Colonic mucosa (tissue), 4 donors: ENCODE data around the gene MTMR2. TPM values are rescaled to one million over a fixed set of nuclear protein-coding genes. Genes with fewer than 3 reads are reported as not detected.
"Not testable (repeated sequence)": the region's sequence is repeated elsewhere in the genome, so short reads cannot be mapped to it uniquely, and the experiment has no call there.

Experiments
- DNase-seq: peaks from one replicate; pipeline ENCODE4 v3.0.0-alpha.2; 2020
- H3K27ac ChIP-seq: fragments of 200-600 bp; one replicate; pipeline ENCODE4 v1.8.0; 2021
- H3K27me3 ChIP-seq: fragments of 200-600 bp; one replicate; pipeline ENCODE4 v1.8.0; 2021
- H3K36me3 ChIP-seq: fragments of 200-600 bp; one replicate; pipeline ENCODE4 v1.8.0; 2021
- H3K4me1 ChIP-seq: fragments of 200-600 bp; one replicate; pipeline ENCODE4 v1.8.0; 2021; ENCODE audit warnings: mild to moderate bottlenecking
- H3K4me3 ChIP-seq: fragments of 200-600 bp; one replicate; pipeline ENCODE4 v1.8.0; 2021
- H3K9ac ChIP-seq, 2 donors: one replicate each; pipeline ENCODE4 v1.7.0; 2013; ENCODE audit warnings: control low read depth in 2 of 2, low read depth in 2 of 2, low read length in 2 of 2
- H3K9me3 ChIP-seq: fragments of 200-600 bp; one replicate; pipeline ENCODE4 v1.8.0; 2021
- CTCF ChIP-seq: fragments of 200-600 bp; IDR thresholded peaks from one replicate; pipeline ENCODE4 v1.8.0; 2022; ENCODE audit warnings: antibody characterized with exemption, mild to moderate bottlenecking
- intact Hi-C: fragments of 100-400 bp; cut with DNase I; formaldehyde crosslinking; loops from one replicate; pipeline ENCODE4 v1.14.1; 2022
- total RNA-seq, 2 donors: library from RNA; stranded (reverse); fragmentation: NEBNext Ultra II Directional in 1 of 2; extraction: Animal tissue kit (Norgen Biotek cat#: 25700) in 1 of 2; gene quantifications; one replicate each; pipeline ENCODE4 v1.2.1, GENCODE V29; 2021
- donor health status: healthy.
- donor health status: DM: no; HTN: no; CAD: no.
- donor health status: DM: no; HTN: no; CAD: no.

The MTMR2 gene
- total RNA-seq, 2 donors from 2014 or later: 29.3 to 34.3 TPM

GRCh38 chr11:95888439-95888838 is 35.5 kb downstream of the MTMR2 start:
- no peaks in the 10 kb centered on the region for H3K27me3 ChIP-seq
- no peak for DNase-seq
- TF ChIP-seq CTCF: no peak

GRCh38 chr11:95886462-95886861 is 37.4 kb downstream of the MTMR2 start:
- intact Hi-C loops: no loop called here
- TF ChIP-seq CTCF: no peak

More at GRCh38 chr11:95888439-95888838, 35.5 kb downstream of the MTMR2 start:
- no peaks in the 10 kb centered on the region for H3K9me3 ChIP-seq
- H3K36me3 ChIP-seq: no peaks in the 10 kb centered on the region
- intact Hi-C loops: no loop called here
- H3K9ac ChIP-seq: no peak overlapping the region
- no peak overlapping the region for H3K27ac ChIP-seq
- H3K4me1 ChIP-seq: peaks cover 5% of the 10 kb centered on the region
- no peak overlapping the region for H3K4me3 ChIP-seq

GRCh38 chr11:95884802-95885201 is 39.1 kb downstream of the MTMR2 start:
- DNase-seq: no peak
- Histone ChIP-seq H3K4me1 (no peaks in the 10 kb centered on the region), H3K27ac (no peak overlapping the region), H3K36me3 (no peaks in the 10 kb centered on the region), H3K4me3 (no peak overlapping the region), H3K9me3 (no peaks in the 10 kb centered on the region), H3K9ac (no peak overlapping the region), H3K27me3 (no peaks in the 10 kb centered on the region)
- TF ChIP-seq CTCF: no peak
- intact Hi-C loops: no loop called here

More at GRCh38 chr11:95886462-95886861, 37.4 kb downstream of the MTMR2 start:
- DNase-seq: no peak
- Histone ChIP-seq H3K36me3 (no peaks in the 10 kb centered on the region), H3K4me3 (no peak overlapping the region), H3K9me3 (no peaks in the 10 kb centered on the region), H3K27ac (no peak overlapping the region), H3K9ac (no peak overlapping the region), H3K27me3 (no peaks in the 10 kb centered on the region), H3K4me1 (no peaks in the 10 kb centered on the region)

DNA sequence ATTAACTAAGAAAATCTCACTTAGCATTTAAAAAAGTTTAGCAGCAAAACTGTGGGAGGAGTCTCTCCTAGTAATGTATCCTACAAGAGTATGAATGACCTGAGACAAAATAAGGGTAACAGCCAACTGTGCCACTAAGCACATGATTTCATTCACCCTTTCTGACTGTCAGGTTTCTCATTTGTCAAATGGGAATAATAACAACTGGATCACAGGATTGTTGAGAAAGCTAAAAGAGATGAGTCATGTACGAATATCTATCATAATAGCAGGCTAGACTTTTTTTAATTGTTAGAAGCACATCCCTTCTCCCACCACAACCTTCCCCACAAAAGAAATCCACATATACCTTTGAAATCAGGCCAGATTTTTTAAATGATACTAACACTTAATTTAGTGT is 39.5 kb downstream of the MTMR2 start:
- Histone ChIP-seq H3K27me3 (no peaks in the 10 kb centered on the region), H3K36me3 (no peaks in the 10 kb centered on the region), H3K9ac (no peak overlapping the region), H3K27ac (no peak overlapping the region), H3K4me1 (no peaks in the 10 kb centered on the region), H3K9me3 (no peaks in the 10 kb centered on the region), H3K4me3 (no peak overlapping the region)
- DNase-seq: no peak
- TF ChIP-seq CTCF: no peak
- intact Hi-C loops: no loop called here

- H3K36me3 ChIP-seq: no peaks in the 10 kb centered on the region
- H3K27me3 ChIP-seq: no peaks in the 10 kb centered on the region
- intact Hi-C loops: no loop called here
- H3K9me3 ChIP-seq: no peaks in the 10 kb centered on the region
- H3K4me1 ChIP-seq: no peaks in the 10 kb centered on the region
- no peak for DNase-seq
- no peak overlapping the region for H3K27ac ChIP-seq
- TF ChIP-seq CTCF: no peak
- no peak overlapping the region for H3K9ac ChIP-seq
- no peak overlapping the region for H3K4me3 ChIP-seq
These were observed 40.5 kb downstream of the MTMR2 start for GRCh38 chr11:95883381-95883780.

GRCh38 chr11:95877291-95877690 is 46.6 kb downstream of the MTMR2 start:
- H3K4me1 ChIP-seq: no peaks in the 10 kb centered on the region
- H3K27ac ChIP-seq: no peak overlapping the region
- no peak for DNase-seq
- no peaks in the 10 kb centered on the region for H3K36me3 ChIP-seq
- intact Hi-C loops: no loop called here
- no peak for TF ChIP-seq CTCF
- no peak overlapping the region for H3K9ac ChIP-seq
- H3K27me3 ChIP-seq: no peaks in the 10 kb centered on the region
- H3K4me3 ChIP-seq: no peak overlapping the region
- no peaks in the 10 kb centered on the region for H3K9me3 ChIP-seq

- intact Hi-C loops, H3K27ac ChIP-seq, DNase-seq, H3K27me3 ChIP-seq, H3K9ac ChIP-seq, H3K4me1 ChIP-seq, H3K9me3 ChIP-seq, H3K4me3 ChIP-seq, H3K36me3 ChIP-seq: not testable (repeated sequence)
These were observed 53.0 kb downstream of the MTMR2 start for GRCh38 chr11:95870877-95871276.
